ENCODE data around the gene HS3ST5.

DNA sequence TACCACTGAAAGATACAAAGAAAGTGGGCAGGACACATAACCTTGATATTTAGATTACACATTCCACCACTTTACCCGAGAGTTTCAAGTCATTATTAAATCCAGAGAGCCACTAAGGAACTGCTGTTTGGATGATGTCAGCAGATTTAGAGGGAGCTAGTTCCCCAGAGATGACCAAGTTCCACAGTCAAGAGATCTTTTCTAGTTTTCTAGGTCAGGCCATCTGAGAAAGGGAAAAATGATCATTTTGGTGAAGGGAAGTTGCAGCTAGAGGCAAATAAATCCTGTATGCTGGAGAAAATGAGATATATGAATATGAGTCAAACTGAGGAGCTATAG lies 147.8 kb downstream of the HS3ST5 start:
- no peak for TF ChIP-seq POLR2A (IDR thresholded peaks at IDR 0.05)
- TF ChIP-seq, protein P1, sequence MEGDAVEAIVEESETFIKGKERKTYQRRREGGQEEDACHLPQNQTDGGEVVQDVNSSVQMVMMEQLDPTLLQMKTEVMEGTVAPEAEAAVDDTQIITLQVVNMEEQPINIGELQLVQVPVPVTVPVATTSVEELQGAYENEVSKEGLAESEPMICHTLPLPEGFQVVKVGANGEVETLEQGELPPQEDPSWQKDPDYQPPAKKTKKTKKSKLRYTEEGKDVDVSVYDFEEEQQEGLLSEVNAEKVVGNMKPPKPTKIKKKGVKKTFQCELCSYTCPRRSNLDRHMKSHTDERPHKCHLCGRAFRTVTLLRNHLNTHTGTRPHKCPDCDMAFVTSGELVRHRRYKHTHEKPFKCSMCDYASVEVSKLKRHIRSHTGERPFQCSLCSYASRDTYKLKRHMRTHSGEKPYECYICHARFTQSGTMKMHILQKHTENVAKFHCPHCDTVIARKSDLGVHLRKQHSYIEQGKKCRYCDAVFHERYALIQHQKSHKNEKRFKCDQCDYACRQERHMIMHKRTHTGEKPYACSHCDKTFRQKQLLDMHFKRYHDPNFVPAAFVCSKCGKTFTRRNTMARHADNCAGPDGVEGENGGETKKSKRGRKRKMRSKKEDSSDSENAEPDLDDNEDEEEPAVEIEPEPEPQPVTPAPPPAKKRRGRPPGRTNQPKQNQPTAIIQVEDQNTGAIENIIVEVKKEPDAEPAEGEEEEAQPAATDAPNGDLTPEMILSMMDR (IDR thresholded peaks at IDR 0.05) = no peak
- no peak for TF ChIP-seq POLR2AphosphoS5 (IDR thresholded peaks at IDR 0.05)

Data from sigmoid colon (tissue), 4 donors.